A172 (cell line): ENCODE measurements around the gene ADRM1. TPM values are rescaled to one million over a fixed set of nuclear protein-coding genes. Genes with fewer than 3 reads are reported as not detected.

ENCODE experiments used
- DNase-seq: peaks from one replicate; pipeline ENCODE4 v3.0.0-alpha.2; 2015; ENCODE audit warnings: low spot score
- total RNA-seq: library from RNA; depleted of rRNA; stranded (reverse); fragments of >200 nt; shearing (Covaris generic); gene quantifications from 2 replicates; pipeline ENCODE4 v1.2.3, GENCODE V29; 2014; rRNA removed

ADRM1 gene
- 329 and 402 TPM in 2 replicates for total RNA-seq

DNA sequence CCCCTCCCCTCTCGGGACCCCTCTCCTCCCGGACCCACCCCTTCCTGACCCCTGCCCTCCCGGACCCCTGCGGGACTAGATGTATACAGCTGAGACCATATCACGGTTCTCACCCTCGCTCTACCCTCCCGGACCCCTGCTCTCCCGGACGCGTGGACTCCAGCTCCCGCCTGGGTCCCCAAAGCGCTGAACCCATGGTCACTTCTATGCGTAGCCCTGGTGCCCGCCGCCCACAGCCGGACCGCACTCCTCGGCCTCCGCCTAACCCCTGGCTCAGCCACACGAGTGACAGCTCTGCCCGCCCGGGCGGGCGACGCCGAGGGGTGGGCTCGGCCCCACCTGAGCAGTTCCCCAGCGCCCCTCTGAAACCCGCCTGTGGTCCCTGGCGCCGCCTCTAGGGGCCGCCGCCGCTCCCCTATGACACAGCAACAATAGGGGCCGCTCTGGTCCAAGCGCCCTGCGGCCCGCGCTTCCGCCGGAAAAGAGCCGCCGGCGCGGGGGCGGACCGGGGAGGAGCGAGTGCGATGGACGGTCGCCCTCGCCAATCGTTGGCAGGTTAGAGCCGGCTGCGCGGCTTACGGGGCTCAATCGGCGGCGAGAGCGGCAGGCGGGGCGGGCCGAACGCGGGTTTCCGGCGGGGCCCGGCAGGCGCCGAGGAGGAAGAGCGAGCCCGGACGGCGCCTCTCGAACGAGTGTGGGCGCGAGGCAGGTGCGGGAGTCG lies at the start of gene ADRM1:
Gene ADRM1, plus strand, starts transcription at position 657 of the 721 bp plus-strand sequence. CDS start 572 bp downstream, outside the sequence.
- DNase-seq = peak; percentile 88

DNA sequence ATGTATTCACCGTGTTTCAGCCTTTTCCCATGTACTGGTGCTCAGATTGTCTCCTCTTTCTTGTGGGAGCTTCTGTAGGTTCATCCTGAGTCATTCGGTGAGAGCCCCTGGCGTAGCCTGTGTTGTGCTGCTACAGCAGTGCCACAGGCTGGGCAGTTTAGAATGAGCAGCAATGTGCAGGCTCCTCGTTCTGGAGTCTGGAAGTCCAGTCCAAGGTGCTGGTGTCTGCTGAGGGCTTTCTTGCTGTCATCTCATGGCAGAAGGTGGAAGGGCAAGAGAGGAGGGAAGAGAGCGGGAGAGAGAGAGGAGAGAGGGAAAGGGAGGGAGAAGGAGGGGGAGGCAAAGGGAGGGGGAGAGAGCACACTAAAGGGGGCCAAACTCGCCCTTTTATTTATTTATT lies 49.4 kb upstream of the ADRM1 start:
- DNase-seq = no peak

DNA sequence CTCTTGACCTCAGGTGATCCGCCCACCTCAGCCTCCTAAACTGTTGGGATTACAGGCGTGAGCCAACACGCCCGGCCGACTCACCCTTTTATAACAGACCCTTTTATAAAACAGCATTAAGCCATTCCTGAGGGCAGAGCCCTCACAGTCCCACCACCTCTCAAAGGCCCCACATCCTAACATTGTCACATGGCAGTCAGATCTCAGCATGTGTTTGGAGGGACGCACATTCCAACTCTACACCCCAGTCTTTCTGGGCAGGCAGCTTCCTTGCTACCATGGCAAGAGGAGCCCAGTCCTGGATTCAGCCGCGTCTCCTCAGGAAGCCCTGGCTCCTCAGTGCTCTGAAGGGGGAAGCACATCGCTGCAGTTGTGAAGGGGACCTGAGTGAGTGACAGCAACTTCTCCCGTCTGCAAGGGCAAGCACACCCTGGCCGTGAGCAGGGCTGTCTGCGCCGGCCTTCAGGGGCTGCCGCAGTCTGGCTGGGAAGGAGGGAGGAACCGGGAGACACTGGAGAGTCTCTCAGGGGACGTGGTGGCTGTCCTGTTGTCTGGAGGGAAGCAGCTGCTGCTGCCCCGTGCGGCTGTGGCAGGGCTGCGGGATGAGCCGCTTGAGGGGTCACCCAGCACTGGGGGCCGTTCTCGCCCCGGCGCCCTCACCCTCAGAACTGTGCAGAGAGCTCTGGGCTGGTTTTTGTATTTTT lies 48.6 kb upstream of the ADRM1 start:
- DNase-seq = no peak

- DNase-seq = no peak
Measured at GRCh38 chr20:62255976-62256375, 46.8 kb upstream of the ADRM1 start.

GRCh38 chr20:62258499-62259293 lies 44.1 kb upstream of the ADRM1 start:
- DNase-seq = peak; percentile 69

DNA sequence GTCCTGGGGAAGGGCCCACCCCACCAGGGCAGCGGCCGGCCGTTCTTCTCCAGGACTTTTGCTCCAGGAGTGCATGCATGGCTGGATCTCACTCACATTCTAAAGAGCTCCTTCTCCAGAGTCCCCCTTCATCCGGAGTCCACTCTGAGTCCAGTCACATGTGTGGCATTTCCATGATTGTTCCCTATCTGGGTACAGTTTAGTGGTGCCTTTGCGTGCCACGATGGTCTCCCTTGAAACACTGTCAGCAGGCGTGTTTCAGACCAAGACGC lies 43.6 kb upstream of the ADRM1 start:
- DNase-seq = no peak

DNA sequence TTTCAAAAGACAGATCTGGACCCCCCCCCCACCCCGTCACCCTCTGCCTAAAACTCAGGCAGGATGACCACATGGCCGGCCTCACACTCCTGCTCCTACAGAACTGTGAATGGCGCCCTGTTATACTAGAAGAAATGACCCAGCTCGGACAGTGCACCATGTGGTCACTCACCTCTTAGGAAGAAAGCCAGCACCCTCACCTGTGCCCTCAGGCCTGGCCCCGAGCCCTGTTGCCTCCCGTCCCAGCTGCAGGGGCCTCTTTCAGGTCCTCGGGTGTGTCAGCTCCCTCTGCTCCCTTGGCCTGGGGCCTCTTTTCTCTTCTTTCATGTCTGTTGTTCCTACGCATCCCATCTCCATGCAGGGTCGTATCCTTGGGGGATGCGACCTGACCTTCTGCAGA lies 40.7 kb upstream of the ADRM1 start:
- DNase-seq = no peak

DNA sequence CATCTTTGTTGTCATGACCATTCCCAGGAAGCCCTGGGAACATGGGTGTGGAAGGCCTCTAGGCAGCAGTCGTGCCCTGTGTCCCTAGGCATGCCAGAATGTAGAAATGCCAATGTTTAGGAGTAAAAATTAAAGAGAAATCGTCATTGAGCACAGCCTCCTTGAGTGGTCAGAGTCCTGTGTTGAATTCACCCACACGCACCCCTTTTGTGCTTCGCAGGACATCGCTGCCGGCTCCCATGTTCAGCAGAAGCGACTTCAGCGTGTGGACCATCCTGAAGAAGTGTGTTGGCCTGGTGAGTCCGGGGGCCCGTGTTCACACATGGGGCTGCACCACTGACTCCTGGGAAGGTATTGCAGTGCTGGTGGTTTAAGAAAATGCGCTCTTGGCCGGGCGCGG lies 39.4 kb upstream of the ADRM1 start:
- no peak for DNase-seq

DNA sequence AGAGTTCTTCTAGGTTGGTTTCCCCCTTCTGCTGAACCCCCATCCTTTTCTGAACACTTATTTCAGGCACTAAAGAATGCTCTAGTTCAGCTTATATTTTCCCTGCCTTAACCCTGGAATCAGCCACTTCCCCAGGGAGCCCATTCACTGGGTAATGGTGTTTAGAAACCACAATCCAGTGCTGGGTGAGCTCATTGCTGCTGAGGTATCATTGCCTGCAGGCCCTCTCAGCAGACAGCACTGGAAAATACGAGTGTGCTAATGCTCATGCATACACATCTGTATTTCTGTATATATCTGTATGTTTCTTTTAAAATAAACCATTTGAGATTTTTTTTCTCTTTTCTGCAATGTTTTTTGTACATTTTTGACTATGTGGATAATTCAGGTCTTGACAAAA lies 37.4 kb upstream of the ADRM1 start:
- DNase-seq = no peak

DNA sequence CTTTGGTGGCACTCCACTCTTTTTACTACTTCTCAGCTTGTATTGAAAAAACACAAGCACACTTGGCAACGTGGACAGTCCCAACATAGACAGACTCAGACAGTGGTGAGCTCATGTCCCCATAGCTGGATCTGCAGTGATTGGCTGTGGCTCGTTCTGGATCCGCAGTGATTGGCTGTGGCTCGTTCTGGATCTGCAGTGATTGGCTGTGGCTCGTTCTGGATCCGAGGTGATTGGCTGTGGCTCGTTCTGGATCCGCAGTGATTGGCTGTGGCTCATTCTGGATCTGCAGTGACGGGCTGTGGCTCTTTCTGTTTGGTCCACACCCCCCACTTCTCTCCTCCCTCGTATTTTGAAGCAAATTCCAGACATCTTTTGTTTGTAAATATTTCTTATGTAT lies 36.5 kb upstream of the ADRM1 start:
- DNase-seq = no peak

DNA sequence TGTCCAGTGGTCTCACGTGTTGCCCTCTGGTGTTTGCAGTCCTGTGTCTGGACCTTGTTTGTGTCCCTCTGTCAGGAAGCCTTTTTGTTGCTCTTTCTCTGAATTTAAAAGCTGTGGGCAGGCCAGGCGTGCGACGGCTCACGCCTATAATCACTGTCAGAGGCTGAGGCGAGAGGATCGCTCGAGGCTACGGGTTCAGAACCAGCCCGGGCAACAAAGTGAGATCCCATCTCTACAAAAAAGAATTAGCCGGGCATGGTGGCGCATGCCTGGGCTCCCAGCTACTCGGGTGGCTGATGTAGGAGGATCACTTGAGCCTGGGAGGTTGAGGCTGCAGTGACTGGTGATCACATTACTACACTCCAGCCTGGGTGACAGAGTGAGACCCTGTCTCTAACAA lies 35.9 kb upstream of the ADRM1 start:
- no peak for DNase-seq

- no peak for DNase-seq
Measured at GRCh38 chr20:62267543-62267942, 35.3 kb upstream of the ADRM1 start.

DNA sequence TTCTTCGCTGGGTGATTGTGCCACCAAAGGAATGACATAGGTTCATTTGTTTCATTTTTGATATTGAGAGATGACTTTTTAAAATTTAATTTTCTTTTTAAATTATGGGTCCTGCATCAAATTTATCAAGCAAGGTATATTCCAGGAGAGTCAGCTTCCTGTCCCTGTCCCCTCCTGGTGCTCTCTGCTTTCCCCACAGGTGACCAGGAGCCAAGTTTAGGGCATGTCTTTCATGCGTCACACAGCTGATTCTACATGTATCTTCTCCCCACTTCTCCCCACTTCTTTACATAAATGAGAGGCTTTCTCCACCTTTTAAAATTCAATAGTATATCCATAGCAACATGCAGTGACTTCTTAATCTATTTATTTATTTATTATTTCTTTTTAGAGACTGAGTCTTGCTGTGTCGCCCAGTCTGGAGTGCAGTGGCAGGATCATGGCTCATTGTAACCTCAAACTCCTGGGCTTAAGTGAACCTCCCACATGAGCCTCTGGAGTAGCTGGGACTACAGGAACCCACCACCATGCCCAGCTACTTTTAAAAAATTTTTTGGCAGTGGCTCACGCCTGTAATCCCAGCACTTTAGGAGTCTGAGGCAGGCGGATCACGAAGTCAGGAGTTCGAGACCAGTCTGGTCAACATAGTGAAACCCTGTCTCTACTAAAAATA lies 34.4 kb upstream of the ADRM1 start:
- DNase-seq = no peak

GRCh38 chr20:62269378-62269777 lies 33.4 kb upstream of the ADRM1 start:
- DNase-seq = no peak

DNA sequence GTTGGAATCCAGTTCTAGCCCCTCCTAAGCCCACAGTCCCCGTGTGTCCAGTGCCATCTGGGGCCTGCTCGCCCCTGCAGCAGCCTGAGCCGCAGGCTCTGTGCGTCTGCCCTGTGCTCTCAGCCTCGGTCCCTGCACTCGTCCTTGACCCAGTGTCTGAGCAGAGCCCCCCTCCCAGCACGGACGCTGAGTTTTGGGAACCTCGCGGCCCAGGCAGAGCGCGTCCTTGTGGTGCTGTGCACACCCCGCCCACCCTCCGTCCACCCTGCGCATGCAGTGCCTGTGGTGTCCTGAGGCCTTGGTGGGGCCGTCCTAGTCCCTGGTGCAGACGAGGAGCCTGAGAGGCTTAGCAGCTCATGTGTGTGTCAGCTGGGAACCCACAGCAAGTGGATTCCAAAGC lies 32.9 kb upstream of the ADRM1 start:
- no peak for DNase-seq

GRCh38 chr20:62272200-62272599 lies 30.6 kb upstream of the ADRM1 start:
- no peak for DNase-seq

DNA sequence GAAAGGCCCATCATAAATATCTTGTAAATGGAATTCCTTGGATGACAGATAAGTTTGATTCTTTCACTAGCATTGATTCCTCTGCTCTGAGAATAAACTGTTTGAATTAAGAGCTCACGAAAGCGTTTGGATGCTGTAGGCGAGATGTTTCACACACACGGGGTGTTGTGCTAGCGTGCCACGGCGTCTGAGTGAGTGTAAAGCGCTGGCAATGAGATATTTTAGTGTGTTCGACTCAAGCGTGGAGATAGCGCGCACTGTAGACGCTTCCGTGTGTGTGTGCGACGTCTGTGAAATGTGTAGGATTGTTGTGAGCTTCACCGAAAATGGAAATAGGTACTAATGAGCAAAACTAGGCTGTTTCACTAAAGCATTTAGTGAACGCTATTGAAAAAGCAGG lies 29.4 kb upstream of the ADRM1 start:
- no peak for DNase-seq

- no peak for DNase-seq
Measured at GRCh38 chr20:62274332-62274950, 28.4 kb upstream of the ADRM1 start.

DNA sequence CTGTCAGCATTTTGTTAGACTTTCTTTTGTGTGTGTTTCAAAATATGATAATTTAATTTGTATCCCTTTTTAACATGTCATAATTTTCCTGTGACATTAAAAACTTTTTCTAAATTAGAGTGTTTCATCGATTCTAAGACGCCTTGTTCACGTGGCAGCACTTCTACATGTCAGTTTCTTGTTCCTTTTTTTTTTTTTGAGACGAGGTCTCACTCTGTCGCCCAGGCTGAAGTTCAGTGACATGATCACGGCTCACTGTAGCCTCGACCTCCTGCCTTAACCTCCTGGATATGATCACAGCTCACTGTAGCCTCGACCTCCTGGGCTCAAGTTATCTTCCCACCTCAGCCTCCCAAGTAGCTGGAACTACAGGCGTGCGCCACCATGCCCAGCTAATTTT lies 27.6 kb upstream of the ADRM1 start:
- DNase-seq = no peak

- DNase-seq = no peak
Measured at GRCh38 chr20:62276439-62276838, 26.4 kb upstream of the ADRM1 start.

- no peak for DNase-seq
Measured at GRCh38 chr20:62277253-62277652, 25.5 kb upstream of the ADRM1 start.

DNA sequence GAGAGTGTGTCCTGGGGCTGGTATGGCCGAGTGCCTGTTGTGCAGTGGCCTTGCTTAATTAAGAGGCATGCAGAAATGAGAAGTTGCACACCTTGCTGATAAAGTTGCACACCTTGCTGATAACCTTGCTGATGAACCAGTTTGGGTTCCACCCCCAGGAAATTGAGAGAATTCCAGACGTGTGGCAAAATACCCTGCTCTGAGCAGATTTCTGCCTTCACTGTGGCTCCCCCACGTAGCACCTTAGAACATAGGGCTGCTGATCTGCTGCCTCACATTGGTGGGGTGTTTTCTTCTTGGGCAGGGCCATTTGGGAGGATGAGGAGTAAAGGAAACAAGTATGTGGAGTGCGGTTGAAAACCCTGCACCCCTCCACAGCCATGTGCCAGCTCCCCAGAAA lies 22.5 kb upstream of the ADRM1 start:
- no peak for DNase-seq
